Left ventricle myocardium inferior (tissue), 1 donor: ENCODE measurements around the gene ROS1. TPM values are rescaled to one million over a fixed set of nuclear protein-coding genes. Genes with fewer than 3 reads are reported as not detected.

Experiments
- DNase-seq: peaks from one replicate; pipeline ENCODE4 v3.0.0-alpha.2; 2020
- H3K27ac ChIP-seq: fragments of 200-600 bp; replicated peaks from 2 replicates; pipeline ENCODE4 v1.8.0; 2021
- H3K27me3 ChIP-seq: fragments of 200-600 bp; 2 replicates; pipeline ENCODE4 v1.8.0; 2021; ENCODE audit warnings: low read depth
- H3K36me3 ChIP-seq: fragments of 200-600 bp; 2 replicates; pipeline ENCODE4 v1.8.0; 2021
- H3K4me1 ChIP-seq: fragments of 200-600 bp; 2 replicates; pipeline ENCODE4 v1.8.0; 2021
- H3K4me3 ChIP-seq: fragments of 200-600 bp; 2 replicates; pipeline ENCODE4 v1.8.0; 2021; ENCODE audit warnings: mild to moderate bottlenecking, moderate library complexity
- H3K9me3 ChIP-seq: fragments of 200-600 bp; replicated peaks from 2 replicates; pipeline ENCODE4 v1.8.0; 2021
- intact Hi-C: fragments of 100-400 bp; cut with micrococcal nuclease; formaldehyde crosslinking; loops from one replicate; pipeline ENCODE4 v1.11.0; 2022
- total RNA-seq: library from RNA; stranded (reverse); fragmentation: NEBNext Ultra II Directional; extraction: Animal tissue kit (Norgen Biotek cat#: 25700); gene quantifications from one replicate; pipeline ENCODE4 v1.2.1, GENCODE V29; 2021
- TF ChIP-seq, protein P1 (sequence below): fragments of 200-600 bp; IDR thresholded peaks from 2 replicates; pipeline ENCODE4 v1.8.0; 2021; ENCODE audit warnings: antibody characterized with exemption, mild to moderate bottlenecking, borderline replicate concordance
- donor health status: DM: no; HTN: yes; CAD: no; lungs with severe emphysema.

Gene ROS1
- total RNA-seq, 1 donor from 2014 or later: 0.08 TPM

DNA sequence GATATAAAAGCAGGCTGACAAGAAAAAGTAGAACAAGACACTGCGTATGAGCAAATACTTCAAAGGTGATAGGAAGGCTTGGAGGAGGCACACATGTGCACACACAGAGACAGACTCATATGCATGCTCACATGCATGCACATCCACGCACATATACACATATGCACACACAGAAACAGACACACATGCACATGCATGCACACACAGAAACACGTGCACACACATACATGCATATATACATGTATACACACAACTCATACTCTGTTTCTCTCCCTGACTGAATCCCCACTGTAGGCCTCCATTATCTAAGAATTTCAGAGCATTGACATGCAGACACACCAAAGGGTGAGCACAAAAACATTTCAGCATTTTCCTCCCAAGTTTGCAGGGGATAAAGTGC lies 116.7 kb downstream of the ROS1 start:
- Histone ChIP-seq H3K27ac (no peak overlapping the region), H3K9me3 (no peaks in the 10 kb centered on the region), H3K27me3 (no peaks in the 10 kb centered on the region), H3K36me3 (no peaks in the 10 kb centered on the region), H3K4me1 (no peaks in the 10 kb centered on the region), H3K4me3 (no peak overlapping the region)
- TF ChIP-seq, protein P1, sequence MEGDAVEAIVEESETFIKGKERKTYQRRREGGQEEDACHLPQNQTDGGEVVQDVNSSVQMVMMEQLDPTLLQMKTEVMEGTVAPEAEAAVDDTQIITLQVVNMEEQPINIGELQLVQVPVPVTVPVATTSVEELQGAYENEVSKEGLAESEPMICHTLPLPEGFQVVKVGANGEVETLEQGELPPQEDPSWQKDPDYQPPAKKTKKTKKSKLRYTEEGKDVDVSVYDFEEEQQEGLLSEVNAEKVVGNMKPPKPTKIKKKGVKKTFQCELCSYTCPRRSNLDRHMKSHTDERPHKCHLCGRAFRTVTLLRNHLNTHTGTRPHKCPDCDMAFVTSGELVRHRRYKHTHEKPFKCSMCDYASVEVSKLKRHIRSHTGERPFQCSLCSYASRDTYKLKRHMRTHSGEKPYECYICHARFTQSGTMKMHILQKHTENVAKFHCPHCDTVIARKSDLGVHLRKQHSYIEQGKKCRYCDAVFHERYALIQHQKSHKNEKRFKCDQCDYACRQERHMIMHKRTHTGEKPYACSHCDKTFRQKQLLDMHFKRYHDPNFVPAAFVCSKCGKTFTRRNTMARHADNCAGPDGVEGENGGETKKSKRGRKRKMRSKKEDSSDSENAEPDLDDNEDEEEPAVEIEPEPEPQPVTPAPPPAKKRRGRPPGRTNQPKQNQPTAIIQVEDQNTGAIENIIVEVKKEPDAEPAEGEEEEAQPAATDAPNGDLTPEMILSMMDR: no peak
- intact Hi-C loops: no loop called here
- DNase-seq: no peak

DNA sequence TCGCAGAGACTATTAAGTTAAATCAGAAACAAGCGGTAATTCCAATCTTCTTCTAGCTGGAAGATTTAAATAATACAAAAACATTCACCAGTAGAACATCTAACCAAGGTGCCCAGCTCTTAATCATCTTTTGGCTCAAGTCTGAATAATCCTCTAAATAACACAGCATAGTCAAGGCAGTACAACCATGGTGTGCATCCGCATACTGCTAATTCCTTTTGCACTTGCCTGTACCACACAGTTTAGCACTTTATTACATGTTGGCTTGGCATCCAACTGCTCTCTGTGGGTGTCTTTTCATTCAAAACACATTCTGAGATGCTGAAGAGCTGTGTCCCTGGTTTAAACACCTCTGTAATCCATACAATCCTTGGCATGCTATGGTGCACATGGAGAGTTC lies 118.1 kb downstream of the ROS1 start:
- H3K36me3 ChIP-seq: no peaks in the 10 kb centered on the region
- no peaks in the 10 kb centered on the region for H3K27me3 ChIP-seq
- intact Hi-C loops: no loop called here
- TF ChIP-seq, protein P1: no peak
- H3K4me1 ChIP-seq: no peaks in the 10 kb centered on the region
- no peak for DNase-seq
- H3K4me3 ChIP-seq: no peak overlapping the region
- H3K9me3 ChIP-seq: no peaks in the 10 kb centered on the region
- no peak overlapping the region for H3K27ac ChIP-seq

DNA sequence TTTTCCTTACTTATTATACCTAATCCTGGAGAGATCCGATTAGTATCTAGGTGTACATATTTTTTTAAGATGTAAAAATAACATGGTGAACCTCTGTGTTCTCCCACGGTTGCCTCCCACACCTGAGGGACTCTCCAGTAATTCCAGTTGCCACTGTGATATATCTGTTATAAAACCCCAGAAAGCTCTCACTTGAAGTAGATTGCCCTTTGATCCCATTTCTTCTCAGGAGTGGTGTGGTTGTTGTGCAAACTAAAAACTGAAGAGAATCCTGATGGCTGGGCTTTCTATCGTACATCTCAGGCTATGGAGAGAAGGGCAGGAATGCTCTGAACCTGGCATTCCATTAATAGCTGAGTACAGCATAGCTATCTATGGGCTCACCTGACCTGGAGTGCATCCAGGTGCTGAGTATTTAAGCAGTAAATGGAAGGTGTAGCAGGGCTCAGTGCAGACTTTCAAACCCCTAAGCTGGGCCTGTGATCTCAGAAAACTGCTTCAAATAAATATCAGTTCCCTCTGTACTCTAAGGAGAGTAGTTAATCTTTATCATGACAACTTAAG lies 119.4 kb downstream of the ROS1 start:
- Histone ChIP-seq H3K27ac (no peak overlapping the region), H3K27me3 (no peaks in the 10 kb centered on the region), H3K36me3 (no peaks in the 10 kb centered on the region), H3K9me3 (no peaks in the 10 kb centered on the region), H3K4me3 (no peak overlapping the region), H3K4me1 (no peaks in the 10 kb centered on the region)
- no peak for DNase-seq
- intact Hi-C loops: no loop called here
- TF ChIP-seq, protein P1: no peak

DNA sequence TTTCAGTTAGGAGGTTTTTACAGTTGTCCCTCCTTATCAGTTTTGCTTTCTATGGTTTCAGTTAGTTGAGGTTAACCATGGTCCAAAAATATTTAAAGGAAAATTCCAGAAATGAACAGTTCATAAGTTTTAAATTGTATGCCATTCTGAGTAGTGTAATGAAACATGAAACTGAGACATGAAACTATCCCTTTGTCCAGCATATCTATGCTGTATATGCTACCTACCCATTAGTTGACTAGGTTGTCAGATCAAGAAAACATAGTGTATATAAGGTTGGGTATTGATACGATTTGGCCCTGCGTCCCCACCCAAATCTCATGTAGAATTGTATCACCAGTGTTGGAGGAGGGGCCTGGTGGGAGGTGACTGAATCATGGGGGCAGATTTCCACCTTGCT lies 121.3 kb downstream of the ROS1 start:
- Histone ChIP-seq H3K27ac (no peak overlapping the region), H3K4me3 (no peak overlapping the region), H3K9me3 (no peaks in the 10 kb centered on the region), H3K36me3 (no peaks in the 10 kb centered on the region), H3K27me3 (no peaks in the 10 kb centered on the region), H3K4me1 (no peaks in the 10 kb centered on the region)
- intact Hi-C loops: no loop called here
- TF ChIP-seq, protein P1: no peak
- no peak for DNase-seq

DNA sequence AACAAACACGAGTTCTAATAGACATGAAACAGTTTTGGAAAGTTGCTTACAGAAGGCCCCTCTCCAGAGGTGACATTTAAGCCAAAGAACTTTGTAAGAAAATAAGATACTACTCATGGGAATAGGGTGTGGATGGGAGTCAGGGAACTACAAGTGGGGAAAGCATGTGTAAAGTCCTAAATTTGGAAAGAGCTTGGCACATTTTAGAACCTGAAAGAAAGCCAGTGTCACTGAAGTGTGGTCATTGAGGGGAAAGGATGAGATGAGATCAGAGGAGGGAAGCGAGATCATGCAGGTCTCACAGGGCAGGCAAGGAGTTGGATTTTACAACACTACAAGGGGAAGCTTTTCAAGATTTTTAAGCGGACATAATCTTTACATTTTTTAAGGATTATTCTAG lies 122.4 kb downstream of the ROS1 start:
- intact Hi-C loops: no loop called here
- TF ChIP-seq, protein P1: no peak
- Histone ChIP-seq H3K4me3 (no peak overlapping the region), H3K9me3 (no peaks in the 10 kb centered on the region), H3K27ac (no peak overlapping the region), H3K36me3 (no peaks in the 10 kb centered on the region), H3K27me3 (no peaks in the 10 kb centered on the region), H3K4me1 (no peaks in the 10 kb centered on the region)
- DNase-seq: no peak
